CD14-positive monocyte (primary cell): ENCODE results near the gene FGF5. TPM values are rescaled to one million over a fixed set of nuclear protein-coding genes. Genes with fewer than 3 reads are reported as not detected.

Experiments
- DNase-seq, 3 donors: peaks; one replicate each; pipeline ENCODE4 v3.0.0-alpha.2; 2011 to 2022
- H2AFZ ChIP-seq: 2 replicates; pipeline ENCODE4 v1.6.0; 2012; ENCODE audit warnings: mild to moderate bottlenecking, low read depth, low read length, inconsistent platforms; ENCODE audit not compliant: insufficient read depth, poor library complexity, severe bottlenecking
- H3K27ac ChIP-seq, 2 donors: 1 replicate in 1 of 2; 2 replicates in 1 of 2; pipeline ENCODE4 v1.5.1; 2012 to 2013; ENCODE audit warnings: low read length in 2 of 2, control low read depth in 1 of 2, inconsistent platforms in 1 of 2, low read depth in 1 of 2, mild to moderate bottlenecking in 1 of 2
- H3K27me3 ChIP-seq, 2 donors: one replicate each; pipeline versions ENCODE4 v1.6.0 to v1.6.1; 2011 to 2013; ENCODE audit warnings: low read length in 2 of 2; ENCODE audit not compliant: control insufficient read depth in 2 of 2, insufficient read depth in 2 of 2
- H3K36me3 ChIP-seq, 2 donors: replicated peaks in 1 of 2; 1 replicate in 1 of 2; 2 replicates in 1 of 2; pipeline versions ENCODE4 v1.5.1 to v1.6.1; 2012 to 2013; ENCODE audit warnings: low read length in 2 of 2, control low read depth in 1 of 2, inconsistent platforms in 1 of 2, mild to moderate bottlenecking in 1 of 2; ENCODE audit not compliant: insufficient read depth in 2 of 2, control insufficient read depth in 1 of 2
- H3K4me1 ChIP-seq, 2 donors: 1 replicate in 1 of 2; 2 replicates in 1 of 2; pipeline versions ENCODE4 v1.5.1 to v1.6.1; 2012 to 2013; ENCODE audit warnings: low read length in 2 of 2, control low read depth in 1 of 2, inconsistent platforms in 1 of 2, mild to moderate bottlenecking in 1 of 2, moderate library complexity in 1 of 2; ENCODE audit not compliant: insufficient read depth in 2 of 2, control insufficient read depth in 1 of 2
- H3K4me2 ChIP-seq: replicated peaks from 2 replicates; pipeline ENCODE3; 2012; ENCODE audit warnings: low read length, moderate library complexity, mild to moderate bottlenecking; ENCODE audit not compliant: poor library complexity, severe bottlenecking; ENCODE audit errors: extremely low read depth
- H3K4me3 ChIP-seq, 3 experiments: fragments of 200-600 bp in 1 of 3; sonication (generic) in 1 of 3; replicated peaks in 1 of 3; 1 replicate in 2 of 3; 2 replicates in 1 of 3; pipeline ENCODE4 v1.5.1; 2011 to 2013; ENCODE audit warnings: low read length in 3 of 3, mild to moderate bottlenecking in 3 of 3, control low read depth in 2 of 3, low read depth in 2 of 3, inconsistent platforms in 1 of 3, moderate library complexity in 1 of 3
- H3K79me2 ChIP-seq: 2 replicates; pipeline ENCODE4 v1.6.0; 2012; ENCODE audit warnings: mild to moderate bottlenecking, control low read depth, inconsistent platforms, low read length, moderate library complexity; ENCODE audit not compliant: insufficient read depth
- H3K9ac ChIP-seq: 2 replicates; pipeline ENCODE4 v1.6.0; 2017; ENCODE audit warnings: low read length, mild to moderate bottlenecking; ENCODE audit not compliant: insufficient read depth, poor library complexity, severe bottlenecking
- H3K9me3 ChIP-seq, 2 donors: replicated peaks in 1 of 2; 1 replicate in 1 of 2; 2 replicates in 1 of 2; pipeline versions ENCODE4 v1.5.1 to v1.6.1; 2012 to 2013; ENCODE audit warnings: low read length in 2 of 2, control low read depth in 1 of 2; ENCODE audit not compliant: control insufficient read depth in 1 of 2, insufficient read depth in 1 of 2
- H4K20me1 ChIP-seq: 2 replicates; pipeline ENCODE4 v1.6.0; 2012; ENCODE audit warnings: mild to moderate bottlenecking, low read length, control low read depth, moderate library complexity; ENCODE audit not compliant: insufficient read depth
- H3K27ac Mint-ChIP-seq, 7 donors: one replicate each; pipeline ENCODE4 v1.8.0; 2020; ENCODE audit warnings: mild to moderate bottlenecking in 7 of 7, mixed read lengths in 7 of 7, moderate library complexity in 6 of 7, inconsistent platforms in 2 of 7
- H3K27me3 Mint-ChIP-seq, 3 donors: one replicate each; pipeline ENCODE4 v1.8.0; 2021 to 2022; ENCODE audit warnings: low read depth in 3 of 3, mild to moderate bottlenecking in 3 of 3, mixed read lengths in 3 of 3, moderate library complexity in 3 of 3, inconsistent platforms in 1 of 3
- H3K36me3 Mint-ChIP-seq, 2 donors: one replicate each; pipeline ENCODE4 v1.8.0; 2020; ENCODE audit warnings: mixed read lengths in 2 of 2, inconsistent platforms in 1 of 2, mild to moderate bottlenecking in 1 of 2
- H3K4me1 Mint-ChIP-seq: one replicate; pipeline ENCODE4 v1.8.0; 2020; ENCODE audit warnings: mild to moderate bottlenecking, mixed read lengths
- H3K4me3 Mint-ChIP-seq, 2 donors: one replicate each; pipeline ENCODE4 v1.8.0; 2020; ENCODE audit warnings: mild to moderate bottlenecking in 2 of 2, mixed read lengths in 2 of 2, moderate library complexity in 1 of 2
- H3K9me3 Mint-ChIP-seq, 7 donors: one replicate each; pipeline ENCODE4 v1.8.0; 2020 to 2022; ENCODE audit warnings: mixed read lengths in 7 of 7, mild to moderate bottlenecking in 6 of 7, moderate library complexity in 6 of 7, inconsistent platforms in 2 of 7
- CTCF ChIP-seq: fragments of 200-600 bp; IDR thresholded peaks from one replicate; pipeline ENCODE4 v1.8.0; 2022; ENCODE audit warnings: antibody characterized with exemption, mild to moderate bottlenecking
- WGBS: methylation state at CpG from one replicate; pipeline ENCODE4 v1.1.5; 2013; ENCODE audit warnings: missing lambda C conversion rate; ENCODE audit not compliant: insufficient coverage; 5-methylcytosine and 5-hydroxymethylcytosine counted together
- intact Hi-C, 2 donors: fragments of 100-400 bp; cut with micrococcal nuclease; formaldehyde crosslinking; loops; one replicate each; pipeline versions ENCODE4 v1.15.0 to v1.15.1; 2023
- polyA plus RNA-seq, 3 donors: library from polyadenylated mRNA; depleted of rRNA in 1 of 3; unstranded in 2 of 3; stranded (reverse) in 1 of 3; fragments of 300-500 nt in 2 of 3; fragments of >200 nt in 1 of 3; fragmentation: Illumina TruSeq in 2 of 3; gene quantifications; 1 replicate in 2 of 3; 2 replicates in 1 of 3; pipeline ENCODE4 v1.2.3, GENCODE V29; 2012 to 2021

The FGF5 gene
- polyA plus RNA-seq, 3 donors: not detected

- peaks cover 15 to 24% (median 16%) of the 10 kb centered on the region in 3 donors for H3K27me3 Mint-ChIP-seq
- Histone ChIP-seq H3K36me3 (no peaks in the 10 kb centered on the region), H3K9ac (no peak overlapping the region), H3K4me1 (no peaks in the 10 kb centered on the region), H3K9me3 (no peaks in the 10 kb centered on the region), H3K27me3 (peaks cover 11 to 14% of the 10 kb centered on the region in 2 donors), H3K79me2 (no peaks in the 10 kb centered on the region), H3K4me2 (no peak overlapping the region), H2AFZ (no peak overlapping the region), H3K4me3 (no peak overlapping the region), H4K20me1 (no peaks in the 10 kb centered on the region), H3K27ac (no peak overlapping the region)
- H3K9me3 Mint-ChIP-seq: no peaks in the 10 kb centered on the region
- H3K36me3 Mint-ChIP-seq: no peaks in the 10 kb centered on the region
- TF ChIP-seq CTCF: no peak
- no peak overlapping the region for H3K27ac Mint-ChIP-seq
- no peak overlapping the region for H3K4me3 Mint-ChIP-seq
- no peak for DNase-seq
- intact Hi-C loops: no loop called here
- H3K4me1 Mint-ChIP-seq: peaks cover 7% of the 10 kb centered on the region
- WGBS: 100% methylated on average over 2 of the region's 2 CpGs
Measured at GRCh38 chr4:80254114-80254513, 12.3 kb upstream of the FGF5 start.

- TF ChIP-seq CTCF: no peak
- no peak overlapping the region for H2AFZ ChIP-seq
- no peaks in the 10 kb centered on the region for H3K9me3 ChIP-seq
- no peak overlapping the region for H3K4me3 Mint-ChIP-seq
- peaks cover 16 to 31% (median 18%) of the 10 kb centered on the region in 3 donors for H3K27me3 Mint-ChIP-seq
- no peak overlapping the region for H3K9ac ChIP-seq
- H3K36me3 ChIP-seq: no peaks in the 10 kb centered on the region
- H3K4me1 ChIP-seq: no peaks in the 10 kb centered on the region
- H3K79me2 ChIP-seq: no peaks in the 10 kb centered on the region
- WGBS: no CpG with 5 or more reads among the region's 7 CpGs
- DNase-seq: no peak
- H3K4me3 ChIP-seq: no peak overlapping the region
- no peaks in the 10 kb centered on the region for H3K9me3 Mint-ChIP-seq
- intact Hi-C loops: no loop called here
- peaks cover 7% of the 10 kb centered on the region for H3K4me1 Mint-ChIP-seq
- H3K27ac Mint-ChIP-seq: no peak overlapping the region
- H3K27me3 ChIP-seq: peaks cover 11 to 23% of the 10 kb centered on the region in 2 donors
- no peak overlapping the region for H3K4me2 ChIP-seq
- no peak overlapping the region for H3K27ac ChIP-seq
- H3K36me3 Mint-ChIP-seq: no peaks in the 10 kb centered on the region
- no peaks in the 10 kb centered on the region for H4K20me1 ChIP-seq
Measured at GRCh38 chr4:80255329-80256095, 11.0 kb upstream of the FGF5 start.
